Measurements from ENCODE around the gene TBC1D30. TPM values are rescaled to one million over a fixed set of nuclear protein-coding genes. Genes with fewer than 3 reads are reported as not detected.

The TBC1D30 gene
- total RNA-seq, 4 donors from 2014 or later = 2.5 to 11.4 (median 6.6) TPM

DNA sequence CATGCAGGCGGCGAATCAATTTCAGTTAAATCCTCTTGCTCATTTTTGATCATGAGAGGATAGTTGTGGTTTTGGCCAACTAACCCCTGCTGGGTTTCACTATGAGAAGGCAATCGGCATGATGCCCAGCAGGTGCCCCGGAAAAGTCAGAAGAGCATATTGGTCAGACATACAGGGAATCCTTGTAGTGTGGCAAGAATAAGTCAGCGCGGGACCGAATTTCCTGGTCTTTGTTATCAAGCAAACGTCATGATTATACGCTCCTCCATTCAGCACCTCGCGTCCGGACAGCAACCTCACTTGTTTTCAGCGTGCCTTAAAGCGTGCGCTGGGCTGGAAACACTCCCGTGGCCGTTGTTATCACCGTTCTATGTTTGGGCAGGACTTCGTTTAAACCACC is 1.8 kb downstream of the TBC1D30 start:
- DNase-seq (ENCODE audit: low spot score in 2 of 2) = peak in 1 of 2 donors; percentile 22
- WGBS, 2 donors = 7 to 8% methylated on average over 19 of the region's 19 CpGs
- H3K27me3 ChIP-seq = peaks cover 0 to 57% of the 10 kb centered on the region in 2 donors
- TF ChIP-seq EP300 (IDR thresholded peaks at IDR 0.05) = no peak
- TF ChIP-seq, protein P1, sequence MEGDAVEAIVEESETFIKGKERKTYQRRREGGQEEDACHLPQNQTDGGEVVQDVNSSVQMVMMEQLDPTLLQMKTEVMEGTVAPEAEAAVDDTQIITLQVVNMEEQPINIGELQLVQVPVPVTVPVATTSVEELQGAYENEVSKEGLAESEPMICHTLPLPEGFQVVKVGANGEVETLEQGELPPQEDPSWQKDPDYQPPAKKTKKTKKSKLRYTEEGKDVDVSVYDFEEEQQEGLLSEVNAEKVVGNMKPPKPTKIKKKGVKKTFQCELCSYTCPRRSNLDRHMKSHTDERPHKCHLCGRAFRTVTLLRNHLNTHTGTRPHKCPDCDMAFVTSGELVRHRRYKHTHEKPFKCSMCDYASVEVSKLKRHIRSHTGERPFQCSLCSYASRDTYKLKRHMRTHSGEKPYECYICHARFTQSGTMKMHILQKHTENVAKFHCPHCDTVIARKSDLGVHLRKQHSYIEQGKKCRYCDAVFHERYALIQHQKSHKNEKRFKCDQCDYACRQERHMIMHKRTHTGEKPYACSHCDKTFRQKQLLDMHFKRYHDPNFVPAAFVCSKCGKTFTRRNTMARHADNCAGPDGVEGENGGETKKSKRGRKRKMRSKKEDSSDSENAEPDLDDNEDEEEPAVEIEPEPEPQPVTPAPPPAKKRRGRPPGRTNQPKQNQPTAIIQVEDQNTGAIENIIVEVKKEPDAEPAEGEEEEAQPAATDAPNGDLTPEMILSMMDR (IDR thresholded peaks at IDR 0.05) = no peak
- no peak overlapping the region for H3K4me3 ChIP-seq
- no peak overlapping the region for H3K27ac ChIP-seq
- H3K4me1 ChIP-seq = peaks cover 0 to 27% (median 16%) of the 10 kb centered on the region in 4 donors
- H3K9me3 ChIP-seq = peaks cover 0 to 9% (median 1%) of the 10 kb centered on the region in 4 donors
- no peaks in the 10 kb centered on the region for H3K36me3 ChIP-seq

DNA sequence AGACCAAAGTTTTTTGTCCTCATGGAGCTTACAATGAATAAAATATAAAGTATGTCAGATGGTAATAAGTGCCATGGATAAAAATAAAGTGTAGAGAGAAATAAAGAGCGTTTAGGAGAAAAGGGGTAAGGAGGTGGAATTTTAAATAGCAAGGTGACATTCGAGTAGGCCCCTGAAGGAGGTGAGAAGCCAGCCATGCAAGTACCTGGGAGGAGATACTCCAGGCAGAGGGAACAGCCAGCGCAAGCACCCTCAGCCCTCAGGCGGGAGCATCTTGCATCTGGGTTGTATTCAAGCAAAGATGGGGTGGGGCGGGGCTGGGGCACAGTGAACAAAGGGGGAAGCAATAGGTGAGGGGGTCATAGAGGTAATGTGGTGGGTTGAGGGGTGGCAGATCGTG is 4.3 kb downstream of the TBC1D30 start:
- H3K27ac ChIP-seq = no peak overlapping the region
- TF ChIP-seq, protein P1 (IDR thresholded peaks at IDR 0.05) = no peak
- TF ChIP-seq POLR2A (IDR thresholded peaks at IDR 0.05) (no peak), EP300 (IDR thresholded peaks at IDR 0.05) (no peak)
- no peak overlapping the region for H3K4me3 ChIP-seq
- H3K36me3 ChIP-seq = peaks cover 0 to 6% (median 0%) of the 10 kb centered on the region in 3 donors
- H3K9me3 ChIP-seq = no peaks in the 10 kb centered on the region
- 75 to 80% methylated on average over 6 of the region's 6 CpGs for WGBS, 2 donors
- H3K4me1 ChIP-seq = peaks cover 0 to 27% (median 16%) of the 10 kb centered on the region in 4 donors
- peaks cover 0 to 53% of the 10 kb centered on the region in 2 donors for H3K27me3 ChIP-seq
- DNase-seq (ENCODE audit: low spot score in 2 of 2) = no peak

DNA sequence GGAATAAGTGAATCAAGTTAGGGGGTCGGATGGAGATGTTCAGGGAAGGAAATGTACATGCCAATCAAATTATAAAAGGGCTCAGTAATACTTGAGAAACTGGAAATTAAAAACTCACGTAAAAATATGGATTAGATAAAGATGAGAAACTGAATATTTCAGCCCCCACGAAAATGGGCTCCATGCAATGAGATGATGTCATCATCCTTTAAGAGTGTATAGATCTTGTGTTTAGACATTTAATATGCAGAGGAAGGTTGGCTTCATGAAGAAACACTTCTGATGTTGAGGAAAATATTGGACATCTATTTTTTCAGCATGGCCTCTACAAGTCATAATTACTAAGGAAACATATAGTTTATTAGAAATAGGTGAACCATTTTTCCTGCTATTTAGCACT is 9.5 kb downstream of the TBC1D30 start:
- H3K27me3 ChIP-seq = peaks cover 0 to under 1% of the 10 kb centered on the region in 2 donors
- H3K4me1 ChIP-seq = no peaks in the 10 kb centered on the region
- H3K9me3 ChIP-seq = no peaks in the 10 kb centered on the region
- TF ChIP-seq EP300 (IDR thresholded peaks at IDR 0.05) (no peak), POLR2A (IDR thresholded peaks at IDR 0.05) (no peak)
- TF ChIP-seq, protein P1 (IDR thresholded peaks at IDR 0.05) = no peak
- no peak overlapping the region for H3K27ac ChIP-seq
- no peak for DNase-seq (ENCODE audit: low spot score in 2 of 2)
- H3K36me3 ChIP-seq = peaks cover 0 to 6% (median 0%) of the 10 kb centered on the region in 3 donors
- WGBS, 2 donors = 77 to 79% methylated on average over 3 of the region's 3 CpGs
- H3K4me3 ChIP-seq = no peak overlapping the region

DNA sequence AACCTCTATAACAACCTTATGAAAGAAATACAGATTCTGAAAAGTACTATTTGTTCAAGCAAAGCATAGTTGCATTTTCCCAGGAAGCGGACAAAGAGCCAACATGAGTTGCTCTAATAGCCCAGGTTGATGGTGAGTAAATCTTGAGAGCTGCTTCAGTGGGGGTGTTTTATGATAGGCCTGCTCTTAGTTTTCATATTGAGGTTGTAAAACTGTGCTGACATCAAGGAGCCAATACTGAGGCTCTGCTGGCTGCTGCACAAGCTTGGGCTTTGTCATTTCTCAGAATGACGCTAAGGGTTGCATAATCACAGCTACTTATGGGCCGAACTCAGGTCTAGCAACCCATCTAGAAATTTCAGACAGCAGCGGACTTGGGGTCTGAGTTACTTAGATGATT is 11.5 kb downstream of the TBC1D30 start:
- no peaks in the 10 kb centered on the region for H3K9me3 ChIP-seq
- TF ChIP-seq POLR2A (IDR thresholded peaks at IDR 0.05) (no peak), EP300 (IDR thresholded peaks at IDR 0.05) (no peak)
- TF ChIP-seq, protein P1 (IDR thresholded peaks at IDR 0.05) = no peak
- no peak overlapping the region for H3K4me3 ChIP-seq
- no peaks in the 10 kb centered on the region for H3K4me1 ChIP-seq
- peaks cover 0 to 6% (median 0%) of the 10 kb centered on the region in 3 donors for H3K36me3 ChIP-seq
- no peaks in the 10 kb centered on the region for H3K27me3 ChIP-seq
- H3K27ac ChIP-seq = no peak overlapping the region
- no peak for DNase-seq (ENCODE audit: low spot score in 2 of 2)
- 88 to 92% methylated on average over 4 of the region's 4 CpGs for WGBS, 2 donors

DNA sequence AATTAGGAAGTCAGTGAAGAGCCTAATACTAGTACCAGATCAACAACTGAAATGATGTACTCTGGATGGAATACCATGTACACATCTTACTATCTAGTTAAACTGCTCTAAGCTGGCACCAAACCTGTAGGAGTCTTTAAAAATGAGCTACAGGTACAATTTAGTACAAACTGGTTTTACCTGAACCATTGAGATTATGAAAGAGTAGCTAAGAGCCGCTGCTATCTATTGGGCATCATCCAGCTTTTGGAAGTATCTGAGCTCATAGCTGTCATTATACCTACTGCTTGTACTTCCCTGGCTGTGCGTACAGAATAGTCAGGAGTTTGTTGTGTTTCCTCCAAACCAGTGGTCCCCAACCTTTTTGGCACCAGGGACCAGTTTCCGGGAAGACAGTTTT is 12.4 kb downstream of the TBC1D30 start:
- TF ChIP-seq EP300 (IDR thresholded peaks at IDR 0.05) (no peak), POLR2A (IDR thresholded peaks at IDR 0.05) (no peak)
- TF ChIP-seq, protein P1 (IDR thresholded peaks at IDR 0.05) = no peak
- H3K36me3 ChIP-seq = peaks cover 0 to 6% (median 0%) of the 10 kb centered on the region in 3 donors
- H3K4me1 ChIP-seq = no peaks in the 10 kb centered on the region
- no peaks in the 10 kb centered on the region for H3K9me3 ChIP-seq
- WGBS, 2 donors = 92 to 94% methylated on average over 3 of the region's 3 CpGs
- no peak overlapping the region for H3K27ac ChIP-seq
- no peaks in the 10 kb centered on the region for H3K27me3 ChIP-seq
- no peak for DNase-seq (ENCODE audit: low spot score in 2 of 2)
- no peak overlapping the region for H3K4me3 ChIP-seq

Data from tibial nerve (tissue), 4 donors.